Bronchial smooth muscle cell (primary cell): ENCODE data around the gene NTRK3. TPM values are rescaled to one million over a fixed set of nuclear protein-coding genes. Genes with fewer than 3 reads are reported as not detected.

ENCODE experiments used
- total RNA-seq: library from RNA; depleted of rRNA; stranded (reverse); fragments of >200 nt; gene quantifications from 2 replicates; pipeline ENCODE4 v1.2.1, GENCODE V29; 2014

Gene NTRK3
- total RNA-seq, result not detected in 2 replicates

DNA sequence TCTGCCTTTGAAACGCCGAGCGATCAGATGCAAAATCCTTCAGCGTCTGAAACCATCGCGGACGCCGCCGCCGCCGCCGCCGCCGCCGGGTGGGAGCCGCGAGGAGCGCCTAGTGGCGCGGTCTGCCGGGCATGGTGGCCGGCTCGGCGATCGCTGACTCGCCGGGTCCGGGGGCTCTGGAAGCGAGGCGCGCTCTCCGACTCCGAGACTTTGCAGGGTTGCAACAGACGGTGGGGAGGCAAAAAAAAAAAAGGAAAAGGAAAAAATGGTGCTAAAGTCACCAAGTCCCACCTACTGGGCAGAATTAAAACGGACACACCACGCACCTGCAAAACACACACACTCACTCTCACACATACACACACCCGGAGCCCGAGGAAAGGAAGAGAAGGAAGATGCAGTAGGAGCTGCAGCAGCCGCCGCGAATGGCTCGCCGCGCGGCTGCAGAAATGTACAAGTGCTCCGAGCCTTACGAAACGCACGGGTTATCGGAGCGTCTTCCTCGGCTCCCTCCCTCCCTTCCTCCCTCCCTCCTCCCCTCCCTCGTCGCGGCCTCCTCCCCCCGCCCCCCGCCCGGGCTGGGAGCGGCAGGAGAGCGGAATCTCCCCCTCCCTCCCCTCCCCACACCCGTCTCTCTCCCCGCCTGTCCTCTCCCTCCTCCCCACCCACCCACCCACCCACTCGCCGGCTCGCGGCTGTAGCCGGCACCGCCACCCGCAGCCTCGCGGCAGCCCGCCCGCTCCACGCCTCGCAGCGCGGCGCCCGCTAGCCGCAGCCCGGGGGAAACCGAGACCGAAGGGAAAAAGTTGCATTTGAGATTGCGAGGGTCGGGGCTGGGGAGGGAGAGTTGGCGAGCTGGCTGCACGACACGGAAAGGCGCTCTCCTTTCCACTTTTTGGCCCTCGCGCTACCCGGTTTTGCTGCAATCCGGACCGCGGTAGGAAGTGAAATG is at the start of gene NTRK3:
TSS of gene NTRK3 (minus strand) at position 461 of the 952 bp plus-strand sequence. CDS start 586 bp downstream, outside the sequence.

Other genes with a start within 250 kb of the NTRK3 start
- 10.7 and 11.9 TPM in 2 replicates for gene MRPL46, start 210.6 kb upstream of the NTRK3 start, total RNA-seq
- gene MRPS11, start 211.0 kb upstream of the NTRK3 start, total RNA-seq, result 38.1 and 40.1 TPM in 2 replicates